Astrocyte (in vitro differentiated cells and primary cell): ENCODE data around the gene DCAF5. TPM values are rescaled to one million over a fixed set of nuclear protein-coding genes. Genes with fewer than 3 reads are reported as not detected.

Experiments
- DNase-seq: peaks from one replicate; pipeline ENCODE4 v3.0.0-alpha.2; 2010; ENCODE audit warnings: low read depth
- FAIRE-seq: peaks from 2 replicates; lab custom pipeline; 2011; peaks lifted over from hg19 to GRCh38; lab: Jason Lieb, UNC
- H2AFZ ChIP-seq: 2 replicates; pipeline ENCODE4 v1.6.0; 2012; ENCODE audit warnings: low read depth, low read length, inconsistent platforms
- H3K27ac ChIP-seq: 2 replicates; pipeline ENCODE4 v1.5.1; 2011; ENCODE audit warnings: low read depth, low read length, inconsistent platforms
- H3K27me3 ChIP-seq: 2 replicates; pipeline ENCODE4 v1.6.0; 2011; ENCODE audit warnings: low read length, inconsistent platforms; ENCODE audit not compliant: insufficient read depth
- H3K36me3 ChIP-seq: 2 replicates; pipeline ENCODE4 v1.5.1; 2011; ENCODE audit warnings: low read length, inconsistent platforms; ENCODE audit not compliant: insufficient read depth
- H3K4me1 ChIP-seq: 2 replicates; pipeline ENCODE4 v1.5.1; 2011; ENCODE audit warnings: low read length, inconsistent platforms; ENCODE audit not compliant: insufficient read depth
- H3K4me2 ChIP-seq: 2 replicates; pipeline ENCODE4 v1.6.0; 2012; ENCODE audit warnings: low read length, inconsistent platforms
- H3K4me3 ChIP-seq: 2 replicates; pipeline ENCODE4 v1.5.1; 2011; ENCODE audit warnings: low read depth, mild to moderate bottlenecking, low read length, inconsistent platforms; ENCODE audit not compliant: insufficient read depth
- H3K79me2 ChIP-seq: 2 replicates; pipeline ENCODE4 v1.6.0; 2012; ENCODE audit warnings: mild to moderate bottlenecking, low read length, inconsistent platforms; ENCODE audit not compliant: insufficient read depth
- H3K9ac ChIP-seq: 2 replicates; pipeline ENCODE4 v1.6.0; 2012; ENCODE audit warnings: mild to moderate bottlenecking, low read length, inconsistent platforms
- H3K9me3 ChIP-seq: 2 replicates; pipeline ENCODE4 v1.5.1; 2012; ENCODE audit warnings: low read depth, mild to moderate bottlenecking, low read length, inconsistent platforms; ENCODE audit not compliant: insufficient read depth
- H4K20me1 ChIP-seq: 2 replicates; pipeline ENCODE4 v1.6.0; 2012; ENCODE audit warnings: low read length, inconsistent platforms; ENCODE audit not compliant: insufficient read depth
- H3K27ac Mint-ChIP-seq: one replicate; pipeline ENCODE4 v1.8.0; 2021; ENCODE audit warnings: mild to moderate bottlenecking, mixed read lengths; ENCODE audit not compliant: unreplicated experiment
- H3K27me3 Mint-ChIP-seq: one replicate; pipeline ENCODE4 v1.8.0; 2021; ENCODE audit warnings: low read depth, mixed read lengths; ENCODE audit not compliant: unreplicated experiment
- H3K36me3 Mint-ChIP-seq: one replicate; pipeline ENCODE4 v1.8.0; 2021; ENCODE audit warnings: low read depth, mixed read lengths; ENCODE audit not compliant: unreplicated experiment
- H3K4me1 Mint-ChIP-seq: one replicate; pipeline ENCODE4 v1.8.0; 2021; ENCODE audit warnings: low read depth, mixed read lengths; ENCODE audit not compliant: unreplicated experiment
- H3K4me3 Mint-ChIP-seq: one replicate; pipeline ENCODE4 v1.8.0; 2021; ENCODE audit warnings: mild to moderate bottlenecking, moderate library complexity, mixed read lengths; ENCODE audit not compliant: unreplicated experiment
- H3K9me3 Mint-ChIP-seq: one replicate; pipeline ENCODE4 v1.8.0; 2021; ENCODE audit warnings: mild to moderate bottlenecking, mixed read lengths; ENCODE audit not compliant: unreplicated experiment
- EZH2 ChIP-seq: IDR thresholded peaks from 2 replicates; pipeline ENCODE4 v1.6.1; 2012; ENCODE audit warnings: mild to moderate bottlenecking, low read length, inconsistent platforms; ENCODE audit not compliant: insufficient read depth
- total RNA-seq: library from RNA; stranded (reverse); gene quantifications from 2 replicates; pipeline ENCODE4 v1.2.1, GENCODE V29; 2021
- TF ChIP-seq, protein P1 (sequence below): IDR thresholded peaks from 2 replicates; pipeline ENCODE4 v1.5.1; 2011; ENCODE audit warnings: low read depth, mild to moderate bottlenecking, inconsistent platforms, low read length, moderate library complexity; ENCODE audit not compliant: insufficient read depth

DCAF5 gene
- total RNA-seq, 1 donor from 2014 or later: 54.6 TPM

GRCh38 chr14:69004731-69005431 lies 148.0 kb downstream of the DCAF5 start:
- Histone ChIP-seq H3K79me2 (no peaks in the 10 kb centered on the region), H2AFZ (peak overlapping the region; percentile 52), H3K9me3 (no peaks in the 10 kb centered on the region), H3K4me2 (peak overlapping the region; percentile 73), H3K4me1 (peaks cover 22% of the 10 kb centered on the region), H3K4me3 (peak overlapping the region; percentile 9), H3K36me3 (no peaks in the 10 kb centered on the region), H3K27me3 (no peaks in the 10 kb centered on the region), H3K27ac (peak overlapping the region; percentile 58), H4K20me1 (no peaks in the 10 kb centered on the region), H3K9ac (peak overlapping the region; percentile 59)
- Mint-ChIP-seq H3K27ac (peak overlapping the region; percentile 99), H3K36me3 (no peaks in the 10 kb centered on the region), H3K27me3 (no peaks in the 10 kb centered on the region), H3K4me1 (peaks cover 32% of the 10 kb centered on the region), H3K4me3 (peak overlapping the region; percentile 62), H3K9me3 (peaks cover 5% of the 10 kb centered on the region)
- DNase-seq: peak; percentile 56
- peak; percentile 50 for FAIRE-seq
- no peak for TF ChIP-seq EZH2
- TF ChIP-seq, protein P1, sequence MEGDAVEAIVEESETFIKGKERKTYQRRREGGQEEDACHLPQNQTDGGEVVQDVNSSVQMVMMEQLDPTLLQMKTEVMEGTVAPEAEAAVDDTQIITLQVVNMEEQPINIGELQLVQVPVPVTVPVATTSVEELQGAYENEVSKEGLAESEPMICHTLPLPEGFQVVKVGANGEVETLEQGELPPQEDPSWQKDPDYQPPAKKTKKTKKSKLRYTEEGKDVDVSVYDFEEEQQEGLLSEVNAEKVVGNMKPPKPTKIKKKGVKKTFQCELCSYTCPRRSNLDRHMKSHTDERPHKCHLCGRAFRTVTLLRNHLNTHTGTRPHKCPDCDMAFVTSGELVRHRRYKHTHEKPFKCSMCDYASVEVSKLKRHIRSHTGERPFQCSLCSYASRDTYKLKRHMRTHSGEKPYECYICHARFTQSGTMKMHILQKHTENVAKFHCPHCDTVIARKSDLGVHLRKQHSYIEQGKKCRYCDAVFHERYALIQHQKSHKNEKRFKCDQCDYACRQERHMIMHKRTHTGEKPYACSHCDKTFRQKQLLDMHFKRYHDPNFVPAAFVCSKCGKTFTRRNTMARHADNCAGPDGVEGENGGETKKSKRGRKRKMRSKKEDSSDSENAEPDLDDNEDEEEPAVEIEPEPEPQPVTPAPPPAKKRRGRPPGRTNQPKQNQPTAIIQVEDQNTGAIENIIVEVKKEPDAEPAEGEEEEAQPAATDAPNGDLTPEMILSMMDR: no peak

DNA sequence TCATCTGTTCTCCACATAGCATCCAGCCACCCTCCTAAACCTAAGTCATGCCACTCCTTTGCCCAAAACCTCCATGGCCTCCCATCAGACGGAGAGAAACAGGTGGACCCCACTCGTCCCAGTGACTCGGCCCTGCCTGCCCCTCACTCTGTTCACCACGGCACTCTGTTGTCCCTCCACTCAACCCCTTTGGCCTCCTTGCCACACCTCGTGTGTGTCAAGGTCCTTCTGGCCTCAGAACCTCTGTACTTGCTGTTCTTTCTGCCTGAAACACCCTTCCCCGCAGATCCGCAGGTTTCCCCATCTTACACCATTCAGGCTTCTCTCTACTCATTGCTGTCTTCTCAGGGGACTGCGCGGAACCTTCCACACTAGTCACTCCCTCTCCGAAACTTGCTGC lies 149.3 kb downstream of the DCAF5 start:
- no peaks in the 10 kb centered on the region for H3K27me3 ChIP-seq
- Mint-ChIP-seq H3K9me3 (peaks cover 5% of the 10 kb centered on the region), H3K27me3 (no peaks in the 10 kb centered on the region), H3K27ac (no peak overlapping the region), H3K4me1 (peaks cover 29% of the 10 kb centered on the region), H3K4me3 (no peak overlapping the region), H3K36me3 (no peaks in the 10 kb centered on the region)
- FAIRE-seq (no peak), DNase-seq (no peak)
- no peaks in the 10 kb centered on the region for H4K20me1 ChIP-seq
- H3K4me2 ChIP-seq: no peak overlapping the region
- H3K36me3 ChIP-seq: no peaks in the 10 kb centered on the region
- H3K4me1 ChIP-seq: peaks cover 22% of the 10 kb centered on the region
- no peaks in the 10 kb centered on the region for H3K9me3 ChIP-seq
- H3K27ac ChIP-seq: no peak overlapping the region
- H3K9ac ChIP-seq: no peak overlapping the region
- H3K79me2 ChIP-seq: no peaks in the 10 kb centered on the region
- no peak overlapping the region for H3K4me3 ChIP-seq
- TF ChIP-seq, protein P1: no peak
- TF ChIP-seq EZH2: no peak
- no peak overlapping the region for H2AFZ ChIP-seq

DNA sequence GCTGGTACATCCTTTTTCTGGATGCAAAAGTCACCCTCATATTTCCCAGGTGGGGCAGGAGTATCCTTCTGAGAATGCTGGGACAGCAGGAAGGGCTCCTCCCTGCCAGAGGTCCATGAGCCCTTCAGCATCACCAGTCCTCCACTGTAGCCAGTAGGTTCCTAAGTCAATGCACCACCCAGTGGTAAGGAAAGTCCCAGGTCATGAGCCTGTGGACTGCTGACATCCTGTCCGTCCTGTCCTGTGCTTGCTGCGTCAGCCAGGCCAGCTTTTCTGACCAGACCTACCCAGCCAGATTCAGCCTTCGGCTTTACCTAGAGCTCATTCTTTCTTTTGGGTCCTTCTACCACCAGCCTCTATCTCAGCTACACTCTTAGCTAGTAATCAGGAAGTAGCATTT lies 150.8 kb downstream of the DCAF5 start:
- TF ChIP-seq, protein P1: no peak
- no peak for TF ChIP-seq EZH2
- Histone ChIP-seq H3K9ac (no peak overlapping the region), H3K9me3 (no peaks in the 10 kb centered on the region), H4K20me1 (no peaks in the 10 kb centered on the region), H3K27ac (no peak overlapping the region), H3K36me3 (no peaks in the 10 kb centered on the region), H2AFZ (no peak overlapping the region), H3K4me2 (no peak overlapping the region), H3K4me1 (peaks cover 22% of the 10 kb centered on the region), H3K27me3 (no peaks in the 10 kb centered on the region), H3K4me3 (no peak overlapping the region), H3K79me2 (no peaks in the 10 kb centered on the region)
- no peak overlapping the region for H3K4me3 Mint-ChIP-seq
- peaks cover 5% of the 10 kb centered on the region for H3K9me3 Mint-ChIP-seq
- FAIRE-seq: no peak
- no peaks in the 10 kb centered on the region for H3K27me3 Mint-ChIP-seq
- no peak for DNase-seq
- H3K27ac Mint-ChIP-seq: no peak overlapping the region
- H3K4me1 Mint-ChIP-seq: peaks cover 25% of the 10 kb centered on the region
- no peaks in the 10 kb centered on the region for H3K36me3 Mint-ChIP-seq
